AG04449 (cell line): ENCODE data around the gene TOPORS.
A peak's percentile ranks its signal among the peaks of the same experiment; 100 is the strongest.

Experiments
- CTCF ChIA-PET: fragments of 350-600 bp; formaldehyde crosslinking; extraction: SDS; loops from one replicate; lab custom pipeline; 2021; ENCODE audit warnings: antibody characterized with exemption; lab: Yijun Ruan, JAX
- POLR2A ChIA-PET: fragments of 400-600, 350-600 bp; formaldehyde crosslinking; extraction: SDS; loops from one replicate; lab custom pipeline; 2020; ENCODE audit warnings: antibody characterized with exemption, inconsistent platforms; lab: Yijun Ruan, JAX
- DNase-seq: peaks from one replicate; pipeline ENCODE4 v3.0.0-alpha.2; 2010; ENCODE audit warnings: low read depth, low spot score
- H3K4me3 ChIP-seq: 2 replicates; pipeline ENCODE4 v1.5.1; 2011; ENCODE audit warnings: low read depth, mild to moderate bottlenecking, control low read depth, low read length
- CTCF ChIP-seq: IDR thresholded peaks from one replicate; pipeline ENCODE4 v1.5.1; 2011; ENCODE audit warnings: mild to moderate bottlenecking, moderate library complexity, low read length, control low read depth, inconsistent platforms; ENCODE audit not compliant: insufficient read depth; ENCODE audit errors: missing control alignments

Gene TOPORS

GRCh38 chr9:32579706-32580331 lies 27.4 kb upstream of the TOPORS start:
- peak; percentile 88 for TF ChIP-seq CTCF
- ChIA-PET CTCF (interaction anchor here (0.6 to 18.1 kb wide), 69 partner anchors 7 to 480 kb away, joined by 3 to 1093 read pairs (median 4); partner anchors contain the start of genes ACO1, NDUFB6, RIGI and SMIM27), POLR2A (interaction anchor here (1.2 kb wide), 1 partner anchor 196 kb away, joined by 3 read pairs; the partner anchor contains the start of gene ACO1)
- H3K4me3 ChIP-seq, result no peak overlapping the region
- DNase-seq, result no peak

GRCh38 chr9:32578976-32579375 lies 26.6 kb upstream of the TOPORS start:
- H3K4me3 ChIP-seq, result no peak overlapping the region
- ChIA-PET CTCF (interaction anchor here (0.6 to 18.1 kb wide), 38 partner anchors 10 to 449 kb away, joined by 3 to 1093 read pairs (median 5); partner anchors contain the start of genes ACO1 and RIGI), POLR2A (interaction anchor here (1.2 kb wide), 1 partner anchor 195 kb away, joined by 3 read pairs; the partner anchor contains the start of gene ACO1)
- TF ChIP-seq CTCF, result no peak
- no peak for DNase-seq

- H3K4me3 ChIP-seq, result no peak overlapping the region
- ChIA-PET CTCF (interaction anchor here (1.1 to 18.1 kb wide), 7 partner anchors 12 to 395 kb away, joined by 3 to 1093 read pairs (median 112); partner anchors contain the start of gene ACO1), POLR2A (no interaction called here)
- DNase-seq, result no peak
- no peak for TF ChIP-seq CTCF
Observed at GRCh38 chr9:32577316-32577715, 24.9 kb upstream of the TOPORS start.

GRCh38 chr9:32574858-32575257 lies 22.5 kb upstream of the TOPORS start:
- CTCF ChIA-PET, result interaction anchor here (0.6 to 9.9 kb wide), 10 partner anchors 15 to 417 kb away, joined by 3 to 241 read pairs (median 14); partner anchors contain the start of gene ACO1
- no peak overlapping the region for H3K4me3 ChIP-seq
- no peak for DNase-seq
- TF ChIP-seq CTCF, result no peak
- POLR2A ChIA-PET, result no interaction called here

- ChIA-PET POLR2A (no interaction called here), CTCF (interaction anchor here (0.8 to 9.9 kb wide), 11 partner anchors 7 to 397 kb away, joined by 3 to 241 read pairs (median 24); partner anchors contain the start of gene ACO1)
- no peak for DNase-seq
- H3K4me3 ChIP-seq, result no peak overlapping the region
- no peak for TF ChIP-seq CTCF
Observed at GRCh38 chr9:32573821-32574220, 21.4 kb upstream of the TOPORS start.

GRCh38 chr9:32572900-32573523 lies 20.6 kb upstream of the TOPORS start, which contains the start of gene NDUFB6:
TSS of gene NDUFB6 (minus strand) at chr9:32573159. CDS start at chr9:32573060, 99 bp downstream.
- DNase-seq, result no peak
- no peak for TF ChIP-seq CTCF
- ChIA-PET CTCF (interaction anchor here (1.0 to 9.9 kb wide), 17 partner anchors 8 to 401 kb away, joined by 3 to 241 read pairs (median 7); partner anchors contain the start of genes ACO1 and RIGI), POLR2A (interaction anchor here (1.0 to 1.7 kb wide), 4 partner anchors 9 to 194 kb away, joined by 3 to 9 read pairs (median 6); partner anchors contain the start of gene ACO1)
- H3K4me3 ChIP-seq, result peak within 1 kb of the TSS; percentile 98
